Endothelial cell of umbilical vein (primary cell): ENCODE data around the gene MRTFA.

Source experiments
- EZH2 ChIP-seq: IDR thresholded peaks from 2 replicates; pipeline ENCODE4 v1.6.1; 2012; ENCODE audit warnings: borderline replicate concordance, low read depth, mild to moderate bottlenecking, moderate library complexity, low read length, inconsistent platforms; ENCODE audit not compliant: severe bottlenecking
- FOS ChIP-seq: IDR thresholded peaks from 2 replicates; pipeline ENCODE4 v1.6.1; 2011; ENCODE audit warnings: mild to moderate bottlenecking, low read length, moderate library complexity, borderline replicate concordance; ENCODE audit not compliant: insufficient read depth
- JUN ChIP-seq: IDR thresholded peaks from 2 replicates; pipeline ENCODE4 v1.6.1; 2011; ENCODE audit warnings: borderline replicate concordance, low read depth; ENCODE audit not compliant: insufficient read length, insufficient read depth
- MYC ChIP-seq: IDR thresholded peaks from one replicate; pipeline ENCODE4 v1.6.1; 2011; ENCODE audit warnings: mild to moderate bottlenecking, low read depth, low read length
- POLR2A ChIP-seq: IDR thresholded peaks from 2 replicates; pipeline ENCODE4 v1.6.1; 2012; ENCODE audit warnings: low read depth, mild to moderate bottlenecking, control low read depth, low read length
- POLR2AphosphoS5 ChIP-seq: IDR thresholded peaks from 2 replicates; pipeline ENCODE4 v1.6.1; 2012; ENCODE audit warnings: low read depth, mild to moderate bottlenecking, control low read depth, low read length, moderate library complexity; ENCODE audit not compliant: insufficient read depth
- TF ChIP-seq, protein P1 (sequence below), 2 donors: IDR thresholded peaks; 1 replicate in 1 of 2; 2 replicates in 1 of 2; pipeline ENCODE4 v1.5.1; 2011; ENCODE audit warnings: low read length in 2 of 2, mild to moderate bottlenecking in 2 of 2, moderate library complexity in 2 of 2, control low read depth in 1 of 2, inconsistent platforms in 1 of 2, low read depth in 1 of 2; ENCODE audit not compliant: insufficient read depth in 1 of 2; ENCODE audit errors: extremely low read depth in 1 of 2
- TF ChIP-seq, protein P2 (sequence below): IDR thresholded peaks from 2 replicates; pipeline ENCODE4 v1.6.1; 2011; ENCODE audit not compliant: insufficient read depth, insufficient read length

DNA sequence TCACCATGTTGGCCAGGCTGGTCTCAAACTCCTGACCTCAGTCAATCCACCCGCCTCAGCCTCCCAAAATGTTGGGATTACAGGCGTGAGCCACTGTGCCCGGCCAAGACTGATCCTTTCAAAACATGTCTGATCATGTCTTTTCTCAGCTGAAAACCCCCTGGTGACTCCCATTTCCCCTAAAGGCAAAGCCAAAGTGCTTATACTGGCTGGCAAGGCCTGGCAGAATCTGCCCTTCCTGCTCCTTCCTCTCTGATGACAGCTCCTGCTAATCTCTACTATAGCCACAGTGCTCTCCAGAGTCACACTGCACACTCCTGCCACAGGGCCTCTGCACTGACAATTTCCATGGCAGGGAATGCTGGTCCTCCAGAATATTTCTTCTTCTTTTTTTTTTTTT, 40.1 kb upstream of the MRTFA start:
- TF ChIP-seq POLR2A (no peak), EZH2 (no peak), MYC (no peak), POLR2AphosphoS5 (no peak), FOS (no peak), JUN (no peak)
- TF ChIP-seq, protein P1, sequence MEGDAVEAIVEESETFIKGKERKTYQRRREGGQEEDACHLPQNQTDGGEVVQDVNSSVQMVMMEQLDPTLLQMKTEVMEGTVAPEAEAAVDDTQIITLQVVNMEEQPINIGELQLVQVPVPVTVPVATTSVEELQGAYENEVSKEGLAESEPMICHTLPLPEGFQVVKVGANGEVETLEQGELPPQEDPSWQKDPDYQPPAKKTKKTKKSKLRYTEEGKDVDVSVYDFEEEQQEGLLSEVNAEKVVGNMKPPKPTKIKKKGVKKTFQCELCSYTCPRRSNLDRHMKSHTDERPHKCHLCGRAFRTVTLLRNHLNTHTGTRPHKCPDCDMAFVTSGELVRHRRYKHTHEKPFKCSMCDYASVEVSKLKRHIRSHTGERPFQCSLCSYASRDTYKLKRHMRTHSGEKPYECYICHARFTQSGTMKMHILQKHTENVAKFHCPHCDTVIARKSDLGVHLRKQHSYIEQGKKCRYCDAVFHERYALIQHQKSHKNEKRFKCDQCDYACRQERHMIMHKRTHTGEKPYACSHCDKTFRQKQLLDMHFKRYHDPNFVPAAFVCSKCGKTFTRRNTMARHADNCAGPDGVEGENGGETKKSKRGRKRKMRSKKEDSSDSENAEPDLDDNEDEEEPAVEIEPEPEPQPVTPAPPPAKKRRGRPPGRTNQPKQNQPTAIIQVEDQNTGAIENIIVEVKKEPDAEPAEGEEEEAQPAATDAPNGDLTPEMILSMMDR (IDR thresholded peaks at IDR 0.05; ENCODE audit: extremely low read depth in 1 of 2, insufficient read depth in 1 of 2, low read depth in 1 of 2, low read length in 2 of 2): no peak
- TF ChIP-seq, protein P2, sequence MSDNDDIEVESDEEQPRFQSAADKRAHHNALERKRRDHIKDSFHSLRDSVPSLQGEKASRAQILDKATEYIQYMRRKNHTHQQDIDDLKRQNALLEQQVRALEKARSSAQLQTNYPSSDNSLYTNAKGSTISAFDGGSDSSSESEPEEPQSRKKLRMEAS: no peak
